Measurements from ENCODE around the gene EIF5. TPM values are rescaled to one million over a fixed set of nuclear protein-coding genes. Genes with fewer than 3 reads are reported as not detected.

The EIF5 gene
- total RNA-seq, 1 experiment from 2014 or later = 238 TPM

DNA sequence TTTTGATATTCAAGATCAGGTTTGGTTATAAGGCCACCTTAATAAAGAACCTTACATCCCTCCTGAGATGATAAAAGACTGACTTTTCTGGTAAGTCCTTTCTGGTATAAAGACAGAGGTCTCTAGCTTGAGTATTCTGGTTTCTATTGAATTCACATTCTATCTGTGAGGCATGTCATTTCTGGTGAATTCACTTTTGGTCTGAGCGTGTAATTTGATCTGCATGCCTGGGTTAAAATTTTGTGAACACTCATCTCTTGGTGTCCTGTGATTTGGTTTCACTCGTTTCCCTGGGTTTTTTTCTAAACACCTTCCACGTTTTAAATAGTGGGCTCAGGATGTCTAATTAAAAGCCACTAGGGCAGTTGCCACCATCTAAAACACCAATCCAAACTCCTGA, 12.2 kb downstream of the EIF5 start (continued):
- TF ChIP-seq ZNF274 (IDR thresholded peaks at IDR 0.05; ENCODE audit: low read depth, low read length) = no peak
- TF ChIP-seq POLR2AphosphoS5 (IDR thresholded peaks at IDR 0.05; ENCODE audit: low read depth, low read length) = no peak
- TF ChIP-seq CEBPB (IDR thresholded peaks at IDR 0.05; ENCODE audit: low read depth) = no peak
- no peak for TF ChIP-seq ZFX (IDR thresholded peaks at IDR 0.05)
- no peak for TF ChIP-seq JUND (IDR thresholded peaks at IDR 0.05)

DNA sequence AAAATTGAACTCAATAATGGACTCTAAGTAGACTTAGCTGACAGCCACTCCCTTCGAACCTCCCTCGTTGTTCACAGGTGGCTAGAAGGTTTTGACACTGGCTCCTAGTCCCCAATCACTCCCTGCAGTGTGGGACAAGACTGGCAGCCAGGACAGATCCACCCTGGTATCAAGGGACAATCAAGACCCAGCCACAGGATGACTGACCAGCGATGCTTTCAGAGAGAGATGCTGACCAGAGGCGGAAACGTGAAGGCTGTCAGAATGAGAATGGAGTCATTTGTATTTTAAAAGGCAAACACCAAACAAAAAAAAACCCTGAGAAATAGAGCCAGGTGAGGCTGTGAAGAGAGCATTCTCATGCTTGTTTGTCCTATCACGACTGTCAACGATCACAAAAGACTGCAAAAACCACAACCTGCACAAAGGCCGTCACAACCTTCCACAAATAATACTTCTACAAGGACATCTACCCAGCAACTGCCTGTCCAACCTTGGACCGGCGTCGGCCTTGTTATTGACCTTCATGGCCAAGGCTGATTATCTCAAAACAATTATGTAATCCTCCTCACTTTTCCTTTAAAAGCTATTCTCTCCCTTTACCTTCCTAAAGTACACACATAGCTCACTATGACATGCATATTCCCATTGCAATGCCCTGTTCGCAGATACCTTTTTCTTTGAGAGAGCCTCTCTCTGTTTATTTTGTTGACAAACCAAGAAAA, 13.2 kb downstream of the EIF5 start:
- no peaks in the 10 kb centered on the region for H3K9me3 ChIP-seq (ENCODE audit: control insufficient read depth in 1 of 2, insufficient read depth in 1 of 2, low read depth in 1 of 2, low read length in 2 of 2)
- H3K9ac ChIP-seq (ENCODE audit: low read length) = no peak overlapping the region
- intact Hi-C loops (cut with micrococcal nuclease) = no loop called here
- DNase-seq (ENCODE audit: low read depth, low spot score) (no peak), ATAC-seq (no peak)
- ChIA-PET POLR2A (interaction anchor here (1.1 to 5.3 kb wide), 2 partner anchors 7 to 13 kb away, joined by 3 to 31 read pairs; partner anchors contain the start of gene EIF5), RAD21 (ENCODE audit: low non-redundant PET in 1 of 2, low total read pairs in 2 of 2, uncharacterized antibody in 2 of 2, unreplicated experiment in 2 of 2) (no interaction called here), CTCF (no interaction called here)
- no TSS peak for BruUV-seq (replicated peaks)
- H3K27ac ChIP-seq (ENCODE audit: low read depth, low read length) = no peak overlapping the region
- no peak overlapping the region for H2AFZ ChIP-seq (ENCODE audit: low read depth, low read length, poor library complexity, severe bottlenecking)
- H3K9me2 ChIP-seq (ENCODE audit: insufficient read depth) = no peaks in the 10 kb centered on the region
- no peaks in the 10 kb centered on the region for H3K27me3 ChIP-seq (ENCODE audit: insufficient read depth, low read length)
- H3K36me3 ChIP-seq (ENCODE audit: control insufficient read depth in 1 of 2, insufficient read depth in 2 of 2, low read length in 2 of 2) = peaks cover 15 to 21% of the 10 kb centered on the region in 2 experiments
- H3K4me3 ChIP-seq (replicated peaks in 1 of 2; ENCODE audit: low read depth in 1 of 2, low read length in 2 of 2) = no peak overlapping the region
- no peaks in the 10 kb centered on the region for H3K79me2 ChIP-seq (ENCODE audit: insufficient read depth, low read length)
- H4K20me1 ChIP-seq (ENCODE audit: insufficient read depth) = peaks cover 12% of the 10 kb centered on the region; the same call in 1 of the 2 replicates
- no peak overlapping the region for H3K4me2 ChIP-seq (ENCODE audit: low read length)
- no peaks in the 10 kb centered on the region for H3K4me1 ChIP-seq (ENCODE audit: control insufficient read depth in 1 of 2, insufficient read depth in 2 of 2, low read length in 2 of 2)
- TF ChIP-seq FOSL1 (IDR thresholded peaks at IDR 0.05; ENCODE audit: low read depth) (no peak), POLR2A (IDR thresholded peaks at IDR 0.05; ENCODE audit: borderline replicate concordance, extremely low read depth, insufficient read depth, insufficient read length) (no peak), ELF1 (IDR thresholded peaks at IDR 0.05; ENCODE audit: borderline replicate concordance, low read depth) (no peak), ZFX (IDR thresholded peaks at IDR 0.05) (no peak), SRF (IDR thresholded peaks at IDR 0.05; ENCODE audit: low read depth) (no peak), ZNF274 (IDR thresholded peaks at IDR 0.05; ENCODE audit: low read depth, low read length) (no peak), RAD21 (IDR thresholded peaks at IDR 0.05; ENCODE audit: low read depth) (no peak), JUND (IDR thresholded peaks at IDR 0.05) (no peak), EGR1 (IDR thresholded peaks at IDR 0.05; ENCODE audit: low read depth) (no peak), CBX3 (IDR thresholded peaks at IDR 0.05; ENCODE audit: low read depth) (no peak), EZH2 (IDR thresholded peaks at IDR 0.05) (no peak), SIN3A (IDR thresholded peaks at IDR 0.05; ENCODE audit: low read depth) (no peak), EZH2phosphoT487 (IDR thresholded peaks at IDR 0.05; ENCODE audit: borderline replicate concordance) (no peak)
- TF ChIP-seq, protein P1, sequence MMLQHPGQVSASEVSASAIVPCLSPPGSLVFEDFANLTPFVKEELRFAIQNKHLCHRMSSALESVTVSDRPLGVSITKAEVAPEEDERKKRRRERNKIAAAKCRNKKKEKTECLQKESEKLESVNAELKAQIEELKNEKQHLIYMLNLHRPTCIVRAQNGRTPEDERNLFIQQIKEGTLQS (IDR thresholded peaks at IDR 0.05) = no peak
- TF ChIP-seq, protein P2, sequence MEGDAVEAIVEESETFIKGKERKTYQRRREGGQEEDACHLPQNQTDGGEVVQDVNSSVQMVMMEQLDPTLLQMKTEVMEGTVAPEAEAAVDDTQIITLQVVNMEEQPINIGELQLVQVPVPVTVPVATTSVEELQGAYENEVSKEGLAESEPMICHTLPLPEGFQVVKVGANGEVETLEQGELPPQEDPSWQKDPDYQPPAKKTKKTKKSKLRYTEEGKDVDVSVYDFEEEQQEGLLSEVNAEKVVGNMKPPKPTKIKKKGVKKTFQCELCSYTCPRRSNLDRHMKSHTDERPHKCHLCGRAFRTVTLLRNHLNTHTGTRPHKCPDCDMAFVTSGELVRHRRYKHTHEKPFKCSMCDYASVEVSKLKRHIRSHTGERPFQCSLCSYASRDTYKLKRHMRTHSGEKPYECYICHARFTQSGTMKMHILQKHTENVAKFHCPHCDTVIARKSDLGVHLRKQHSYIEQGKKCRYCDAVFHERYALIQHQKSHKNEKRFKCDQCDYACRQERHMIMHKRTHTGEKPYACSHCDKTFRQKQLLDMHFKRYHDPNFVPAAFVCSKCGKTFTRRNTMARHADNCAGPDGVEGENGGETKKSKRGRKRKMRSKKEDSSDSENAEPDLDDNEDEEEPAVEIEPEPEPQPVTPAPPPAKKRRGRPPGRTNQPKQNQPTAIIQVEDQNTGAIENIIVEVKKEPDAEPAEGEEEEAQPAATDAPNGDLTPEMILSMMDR (IDR thresholded peaks at IDR 0.05 in 2 of 3, conservative IDR thresholded peaks at IDR 0.05 in 1 of 3; ENCODE audit: borderline replicate concordance in 1 of 3, insufficient read depth in 1 of 3, low read depth in 2 of 3, low read length in 2 of 3) = no peak
- TF ChIP-seq, protein P3, sequence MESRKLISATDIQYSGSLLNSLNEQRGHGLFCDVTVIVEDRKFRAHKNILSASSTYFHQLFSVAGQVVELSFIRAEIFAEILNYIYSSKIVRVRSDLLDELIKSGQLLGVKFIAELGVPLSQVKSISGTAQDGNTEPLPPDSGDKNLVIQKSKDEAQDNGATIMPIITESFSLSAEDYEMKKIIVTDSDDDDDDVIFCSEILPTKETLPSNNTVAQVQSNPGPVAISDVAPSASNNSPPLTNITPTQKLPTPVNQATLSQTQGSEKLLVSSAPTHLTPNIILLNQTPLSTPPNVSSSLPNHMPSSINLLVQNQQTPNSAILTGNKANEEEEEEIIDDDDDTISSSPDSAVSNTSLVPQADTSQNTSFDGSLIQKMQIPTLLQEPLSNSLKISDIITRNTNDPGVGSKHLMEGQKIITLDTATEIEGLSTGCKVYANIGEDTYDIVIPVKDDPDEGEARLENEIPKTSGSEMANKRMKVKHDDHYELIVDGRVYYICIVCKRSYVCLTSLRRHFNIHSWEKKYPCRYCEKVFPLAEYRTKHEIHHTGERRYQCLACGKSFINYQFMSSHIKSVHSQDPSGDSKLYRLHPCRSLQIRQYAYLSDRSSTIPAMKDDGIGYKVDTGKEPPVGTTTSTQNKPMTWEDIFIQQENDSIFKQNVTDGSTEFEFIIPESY (IDR thresholded peaks at IDR 0.05; ENCODE audit: extremely low read depth, insufficient replicate concordance, low read length) = no peak
- TF ChIP-seq, protein P4, sequence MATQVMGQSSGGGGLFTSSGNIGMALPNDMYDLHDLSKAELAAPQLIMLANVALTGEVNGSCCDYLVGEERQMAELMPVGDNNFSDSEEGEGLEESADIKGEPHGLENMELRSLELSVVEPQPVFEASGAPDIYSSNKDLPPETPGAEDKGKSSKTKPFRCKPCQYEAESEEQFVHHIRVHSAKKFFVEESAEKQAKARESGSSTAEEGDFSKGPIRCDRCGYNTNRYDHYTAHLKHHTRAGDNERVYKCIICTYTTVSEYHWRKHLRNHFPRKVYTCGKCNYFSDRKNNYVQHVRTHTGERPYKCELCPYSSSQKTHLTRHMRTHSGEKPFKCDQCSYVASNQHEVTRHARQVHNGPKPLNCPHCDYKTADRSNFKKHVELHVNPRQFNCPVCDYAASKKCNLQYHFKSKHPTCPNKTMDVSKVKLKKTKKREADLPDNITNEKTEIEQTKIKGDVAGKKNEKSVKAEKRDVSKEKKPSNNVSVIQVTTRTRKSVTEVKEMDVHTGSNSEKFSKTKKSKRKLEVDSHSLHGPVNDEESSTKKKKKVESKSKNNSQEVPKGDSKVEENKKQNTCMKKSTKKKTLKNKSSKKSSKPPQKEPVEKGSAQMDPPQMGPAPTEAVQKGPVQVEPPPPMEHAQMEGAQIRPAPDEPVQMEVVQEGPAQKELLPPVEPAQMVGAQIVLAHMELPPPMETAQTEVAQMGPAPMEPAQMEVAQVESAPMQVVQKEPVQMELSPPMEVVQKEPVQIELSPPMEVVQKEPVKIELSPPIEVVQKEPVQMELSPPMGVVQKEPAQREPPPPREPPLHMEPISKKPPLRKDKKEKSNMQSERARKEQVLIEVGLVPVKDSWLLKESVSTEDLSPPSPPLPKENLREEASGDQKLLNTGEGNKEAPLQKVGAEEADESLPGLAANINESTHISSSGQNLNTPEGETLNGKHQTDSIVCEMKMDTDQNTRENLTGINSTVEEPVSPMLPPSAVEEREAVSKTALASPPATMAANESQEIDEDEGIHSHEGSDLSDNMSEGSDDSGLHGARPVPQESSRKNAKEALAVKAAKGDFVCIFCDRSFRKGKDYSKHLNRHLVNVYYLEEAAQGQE (IDR thresholded peaks at IDR 0.05; ENCODE audit: low read depth) = no peak

All from HCT116 (cell line).